GM21528 (cell line): ENCODE data around the gene VAMP5.

ENCODE experiments used
- ATAC-seq: cut with Tn5 transposase; IDR thresholded peaks from one replicate; pipeline ENCODE4 v1.9.1; 2021; ENCODE audit warnings: mild to moderate bottlenecking, moderate library complexity; ENCODE audit not compliant: unreplicated experiment, low FRiP score

The VAMP5 gene

GRCh38 chr2:85619617-85620016 is 35.4 kb downstream of the VAMP5 start:
- no peak for ATAC-seq

- no peak for ATAC-seq
Observed at GRCh38 chr2:85621338-85621737, 37.1 kb downstream of the VAMP5 start.

- ATAC-seq, result no peak
Observed at GRCh38 chr2:85623991-85624390, 39.8 kb downstream of the VAMP5 start.

- ATAC-seq, result no peak
Observed at GRCh38 chr2:85628658-85629057, 44.4 kb downstream of the VAMP5 start.

- no peak for ATAC-seq
Observed at GRCh38 chr2:85631316-85631715, 47.1 kb downstream of the VAMP5 start.

GRCh38 chr2:85635011-85635410 is 50.8 kb downstream of the VAMP5 start:
- ATAC-seq, result no peak

GRCh38 chr2:85635636-85636035 is 51.4 kb downstream of the VAMP5 start:
- ATAC-seq, result no peak

- no peak for ATAC-seq
Observed at GRCh38 chr2:85642725-85643124, 58.5 kb downstream of the VAMP5 start.
